MV-4-11 (cell line): ENCODE measurements around the gene SPHK2.
"Not testable (repeated sequence)": the region's sequence is repeated elsewhere in the genome, so short reads cannot be mapped to it uniquely, and the experiment has no call there.

ENCODE experiments used
- DNase-seq: peaks from one replicate; lab custom pipeline; 2025; lab: John Stamatoyannopoulos, UW

SPHK2 gene

DNA sequence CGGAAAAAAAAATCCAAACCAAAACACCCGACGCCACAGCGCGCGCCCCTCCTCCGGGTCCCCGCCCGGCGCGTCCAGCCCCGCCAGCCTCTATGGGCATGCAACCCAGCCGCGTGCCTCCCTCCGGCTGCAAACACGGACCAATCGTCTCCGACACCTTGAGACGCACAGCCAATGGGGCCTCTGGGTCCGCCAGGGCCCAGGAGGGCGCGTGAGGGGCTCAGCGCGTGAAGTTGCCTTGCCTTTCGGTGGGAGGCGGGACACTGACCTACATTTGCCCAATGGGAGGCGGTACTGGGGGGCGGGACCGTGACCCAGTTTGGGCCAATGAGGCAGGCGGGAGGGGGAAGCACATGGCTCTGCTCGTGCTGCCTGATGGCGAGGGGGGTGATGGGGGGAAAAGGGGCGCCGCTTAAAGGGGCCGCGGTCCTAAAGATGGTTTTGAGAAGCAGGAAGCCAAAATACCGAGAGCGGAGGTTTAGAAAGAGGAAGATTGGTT is 18.2 kb downstream of the SPHK2 start:
- DNase-seq: peak; percentile 100

GRCh38 chr19:48637948-48638830 is 18.9 kb downstream of the SPHK2 start:
- DNase-seq: peak; percentile 96

GRCh38 chr19:48638831-48639381 is 19.6 kb downstream of the SPHK2 start:
- DNase-seq: no peak

DNA sequence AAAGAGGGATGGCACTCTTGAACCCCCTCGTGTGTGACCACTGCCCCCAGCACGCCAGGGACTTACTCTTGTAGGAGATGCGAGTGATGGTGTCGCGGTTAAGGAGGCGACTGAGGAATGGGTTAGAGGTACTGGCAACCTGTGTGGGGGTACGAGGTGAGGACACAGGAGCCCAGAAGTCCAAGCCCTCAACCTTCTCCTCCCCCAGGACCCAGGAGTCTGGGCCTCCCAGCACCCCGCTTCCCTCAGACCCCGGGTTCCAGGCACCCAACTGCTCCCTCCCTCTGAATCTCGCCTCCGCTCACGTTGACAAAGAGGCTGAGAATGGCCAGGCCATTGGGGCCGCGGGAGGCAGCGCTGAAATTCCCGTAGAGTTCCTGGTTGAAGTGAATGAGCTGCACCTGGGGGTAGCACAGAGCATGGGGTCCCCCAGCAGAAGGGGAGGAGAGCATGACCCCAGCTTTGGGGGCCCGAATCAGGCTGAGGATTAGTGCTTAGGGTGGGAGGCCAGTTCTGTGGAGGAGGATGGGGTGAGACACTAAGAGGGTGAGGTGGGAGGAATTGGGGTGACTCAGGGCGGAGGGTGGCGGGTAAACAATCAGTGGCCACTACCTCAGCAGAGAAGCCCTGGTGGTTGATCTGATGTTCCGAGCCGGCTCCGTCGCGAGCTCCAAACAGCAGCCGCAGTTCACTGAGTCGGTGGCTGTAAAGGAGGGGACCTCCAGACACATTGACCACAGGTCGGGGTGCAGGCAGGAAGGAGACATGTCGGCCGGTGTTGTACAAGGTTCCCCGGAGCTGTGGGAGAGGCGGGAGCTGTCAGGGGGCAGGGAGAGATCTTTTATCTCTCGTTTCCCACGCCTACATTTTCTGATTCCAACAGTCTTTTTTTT is 20.4 kb downstream of the SPHK2 start:
- no peak for DNase-seq

DNA sequence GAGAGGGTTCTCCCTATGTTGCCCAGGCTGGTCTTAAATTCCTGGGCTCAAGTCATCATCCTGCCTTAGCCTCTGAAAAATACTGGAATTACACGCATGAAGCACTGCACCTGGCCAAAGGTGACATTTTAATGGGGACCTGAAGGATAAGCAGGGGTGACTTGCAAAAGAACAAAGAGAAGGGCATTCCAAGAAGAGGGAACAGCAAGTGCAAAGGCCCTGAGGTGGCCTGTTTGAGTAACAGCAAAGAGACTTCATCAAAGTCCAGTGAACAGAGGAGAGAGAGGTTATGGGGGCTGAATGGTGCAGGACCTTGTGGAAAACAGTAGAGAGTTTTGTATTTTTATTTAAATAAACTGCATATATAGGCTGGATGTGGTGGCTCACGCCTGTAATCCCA is 22.5 kb downstream of the SPHK2 start:
- no peak for DNase-seq

- DNase-seq: no peak
These were observed 23.6 kb downstream of the SPHK2 start for GRCh38 chr19:48642862-48643261.

DNA sequence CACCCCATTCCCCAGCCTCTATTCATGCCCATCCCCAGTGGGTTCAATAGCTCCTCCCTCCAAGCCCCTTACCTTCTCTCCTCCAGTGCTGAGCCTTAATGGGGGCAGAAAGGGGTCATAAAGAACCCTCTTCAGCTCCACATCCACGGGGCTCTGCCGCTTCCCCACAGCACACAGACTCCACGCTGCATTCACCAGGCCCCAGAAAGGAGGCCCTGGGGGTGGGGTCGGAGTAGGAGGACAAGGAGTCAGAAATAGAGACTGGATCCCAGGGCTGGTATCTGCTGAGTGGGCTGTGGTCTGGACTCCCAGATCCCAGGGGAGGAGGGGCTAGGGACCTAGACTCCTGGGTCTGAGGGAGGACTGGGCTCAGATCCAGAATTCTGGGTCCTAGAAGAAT is 25.0 kb downstream of the SPHK2 start:
- DNase-seq: no peak

DNA sequence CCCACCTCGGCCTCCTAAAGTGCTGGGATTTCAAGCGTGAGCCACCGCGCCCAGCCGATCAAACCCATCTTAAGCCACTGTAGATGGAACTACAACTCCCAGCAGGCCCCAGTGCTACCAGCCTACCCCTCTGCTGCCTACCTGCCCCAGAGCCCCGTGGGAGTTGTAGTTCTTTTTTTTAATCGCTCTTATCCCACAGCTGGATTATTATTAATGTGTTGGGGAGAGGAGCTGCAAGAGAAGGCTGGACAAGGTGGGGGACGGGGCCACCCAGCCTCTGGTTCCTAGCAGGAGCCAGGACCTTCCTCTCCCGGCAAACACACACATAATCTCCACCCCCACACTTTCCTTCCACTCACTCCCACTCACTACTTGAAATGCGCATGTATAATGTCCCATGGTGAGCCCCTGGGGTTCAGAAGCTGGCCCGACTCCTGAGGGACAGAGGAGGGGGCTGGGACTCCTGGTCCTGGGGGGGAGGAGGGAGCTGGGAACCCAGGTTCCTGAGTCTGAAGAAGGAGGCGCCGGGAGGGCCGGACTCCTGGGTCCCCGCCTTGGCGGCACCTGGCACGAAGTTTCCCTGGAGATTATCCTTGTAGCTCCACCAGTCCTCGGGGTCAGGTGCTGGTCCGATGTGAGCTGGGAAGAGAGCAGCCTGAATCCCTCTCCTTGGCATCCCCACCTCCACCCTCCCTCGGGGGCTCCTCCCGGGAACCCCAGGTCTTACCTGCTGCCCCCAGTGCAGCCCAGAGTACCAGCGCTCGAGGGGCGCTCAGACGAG is 25.7 kb downstream of the SPHK2 start:
- DNase-seq: peak; percentile 60

DNA sequence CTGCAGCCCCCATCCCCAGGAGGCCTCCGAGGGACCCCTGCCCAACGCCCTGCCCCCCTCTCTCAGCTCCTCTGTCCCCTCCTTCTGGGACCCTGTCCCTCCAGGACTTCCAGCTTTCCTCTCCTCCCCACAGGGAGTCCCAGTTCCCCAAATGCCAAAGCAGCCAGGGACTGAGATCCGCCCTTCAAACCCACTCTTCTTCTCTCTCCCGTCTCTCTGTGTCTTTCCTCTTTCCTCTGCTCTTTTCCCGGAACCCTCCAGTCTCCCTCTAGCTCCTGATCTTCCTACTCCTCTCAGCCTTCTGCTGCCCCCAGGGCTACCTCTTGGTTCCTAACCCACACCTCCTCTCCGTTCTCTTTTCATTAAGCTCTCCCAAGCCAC is 26.3 kb downstream of the SPHK2 start:
- DNase-seq: no peak

- DNase-seq: peak; percentile 74
These were observed 26.9 kb downstream of the SPHK2 start, which contains the start of gene CA11 for GRCh38 chr19:48646001-48646721. CA11 (minus strand) TSS chr19:48646187; CDS start chr19:48645632, 555 bp downstream.

GRCh38 chr19:48646722-48647216 is 27.5 kb downstream of the SPHK2 start:
- no peak for DNase-seq

DNA sequence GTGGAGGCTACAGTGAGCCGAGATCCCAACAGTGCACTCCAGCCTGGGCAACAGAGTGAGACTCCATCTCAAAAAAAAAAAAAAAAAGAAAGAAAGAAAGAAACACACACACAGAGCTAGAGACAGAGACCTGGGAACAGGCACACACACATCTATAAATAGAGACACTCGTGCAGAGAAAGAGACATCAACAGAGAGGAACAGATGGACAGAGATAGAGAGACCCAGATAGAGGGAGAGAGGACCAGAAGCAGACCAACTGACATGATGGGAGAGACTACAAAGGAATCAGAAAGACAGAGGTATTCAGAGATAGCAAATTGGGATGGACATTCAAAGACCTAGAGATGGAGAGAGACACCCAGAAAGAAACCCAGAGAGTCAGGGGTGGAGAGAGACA is 28.8 kb downstream of the SPHK2 start:
- no peak for DNase-seq

- no peak for DNase-seq
These were observed 31.8 kb downstream of the SPHK2 start for GRCh38 chr19:48650974-48651682.

DNA sequence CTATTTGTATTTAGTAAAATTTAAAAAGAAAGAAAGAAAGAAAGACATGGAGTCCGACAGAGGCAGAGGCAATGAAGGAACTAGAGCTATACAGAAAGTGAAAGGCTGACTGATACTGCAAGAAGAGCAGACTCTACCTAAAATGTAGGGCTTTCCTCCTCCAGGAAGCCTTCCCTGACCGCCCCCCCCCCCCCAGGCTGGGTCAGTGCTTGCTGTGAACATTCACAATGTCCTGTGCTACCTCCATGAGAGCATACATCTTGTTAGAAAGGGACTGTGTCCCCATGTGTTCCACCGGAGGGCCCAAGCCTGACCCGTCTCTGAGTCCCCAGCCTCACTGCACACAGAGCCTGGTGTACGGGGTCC is 32.4 kb downstream of the SPHK2 start:
- DNase-seq: no peak

- no peak for DNase-seq
These were observed 35.2 kb downstream of the SPHK2 start for GRCh38 chr19:48654299-48655059.

DNA sequence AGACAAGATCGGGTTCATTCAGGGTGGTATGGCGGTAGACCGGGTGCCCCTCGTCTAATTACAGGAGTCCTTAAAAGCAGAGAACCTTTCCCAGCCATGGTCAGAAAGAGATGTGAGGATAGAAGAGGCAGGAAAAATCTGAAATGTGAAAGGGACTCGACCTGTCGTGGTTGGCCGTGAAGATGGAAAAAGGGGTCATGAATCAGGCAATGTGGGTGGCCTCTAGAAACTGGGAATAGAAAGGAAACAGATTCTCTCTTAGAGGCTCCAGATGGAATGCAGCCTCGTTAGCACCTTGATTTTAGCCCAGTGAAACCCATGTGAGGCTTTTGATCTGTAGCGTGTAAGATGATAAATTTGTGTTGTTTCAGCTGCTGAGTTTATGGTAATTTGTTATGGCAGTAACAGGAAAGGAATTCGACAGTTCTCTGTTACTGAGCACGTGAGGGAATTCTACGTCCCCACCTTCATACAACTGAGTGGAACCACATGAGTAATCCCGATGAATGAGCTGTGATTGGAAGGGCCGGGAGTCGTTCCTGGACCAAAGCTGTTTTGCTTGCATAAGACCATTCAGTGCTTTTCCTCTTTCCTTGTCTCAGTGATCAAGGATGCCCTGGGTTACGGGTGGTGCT is 37.7 kb downstream of the SPHK2 start:
- no peak for DNase-seq

GRCh38 chr19:48657828-48658227 is 38.5 kb downstream of the SPHK2 start:
- DNase-seq: not testable (repeated sequence)

GRCh38 chr19:48658483-48658882 is 39.2 kb downstream of the SPHK2 start:
- DNase-seq: no peak

GRCh38 chr19:48659768-48660167 is 40.5 kb downstream of the SPHK2 start:
- DNase-seq: peak; percentile 40
